Glomerular endothelial cell (primary cell): Measurements from ENCODE around the gene STIM1. TPM values are rescaled to one million over a fixed set of nuclear protein-coding genes. Genes with fewer than 3 reads are reported as not detected.

ENCODE experiments used
- DNase-seq: peaks from one replicate; pipeline ENCODE4 v3.0.0-alpha.2; 2011; ENCODE audit warnings: low read depth, low spot score; ENCODE audit errors: extremely low read depth
- total RNA-seq: library from RNA; depleted of rRNA; stranded (reverse); fragments of >200 nt; gene quantifications from 2 replicates; pipeline ENCODE4 v1.2.3, GENCODE V29; 2015

The STIM1 gene
- total RNA-seq, 1 donor from 2014 or later: 34.1 TPM

DNA sequence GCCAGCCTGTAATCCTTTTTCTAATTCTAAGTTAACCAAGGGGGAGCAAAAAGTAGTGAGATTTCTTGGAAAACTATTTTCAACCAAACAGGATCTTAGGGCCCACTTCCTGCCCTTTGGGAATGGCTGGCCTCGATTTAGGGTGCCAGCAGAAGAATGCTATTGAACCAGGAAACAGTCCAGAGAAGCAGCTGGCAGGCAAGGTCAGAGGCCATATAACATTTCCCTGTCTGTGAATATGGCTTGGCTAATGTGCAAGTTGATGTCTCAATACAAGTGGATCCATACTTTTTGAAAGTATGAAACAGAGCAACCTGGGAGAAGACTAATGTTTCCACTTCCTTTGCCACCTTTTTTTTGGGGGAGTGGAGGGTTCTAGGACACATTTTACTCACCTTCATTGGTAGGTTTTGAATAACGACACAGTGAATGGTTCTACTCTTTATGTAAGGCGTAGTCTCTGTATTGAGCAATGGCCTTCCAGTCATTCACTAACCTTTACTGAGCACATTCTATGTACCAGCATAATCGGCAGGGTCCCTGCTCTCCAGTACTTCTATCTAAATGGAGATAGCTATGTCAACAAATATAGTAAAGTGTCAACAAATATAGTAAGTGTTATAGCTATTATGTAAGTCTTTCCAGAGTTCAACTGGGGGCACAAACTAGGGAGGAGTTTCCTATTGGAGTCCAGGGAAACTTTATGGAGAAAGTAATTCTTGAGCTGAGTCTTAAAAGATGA, 204.9 kb downstream of the STIM1 start:
- no peak for DNase-seq

DNA sequence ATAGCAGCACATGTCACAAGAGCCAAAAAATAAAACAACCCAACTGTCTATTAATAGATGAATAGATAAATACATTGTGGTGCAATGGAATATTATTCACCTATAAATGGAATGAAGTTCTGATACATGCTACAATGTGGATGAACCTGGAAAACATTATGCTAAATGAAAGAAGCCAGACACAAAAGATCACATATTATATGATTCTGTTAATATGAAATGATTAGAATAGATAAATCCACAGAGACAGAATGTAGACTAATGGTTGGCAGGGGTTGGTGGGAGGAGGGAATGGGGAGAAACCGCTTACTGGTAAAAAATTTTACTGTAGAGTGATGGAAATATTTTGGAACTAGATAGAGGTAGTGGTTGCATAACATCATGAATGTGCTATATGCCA, 206.2 kb downstream of the STIM1 start:
- DNase-seq: no peak

DNA sequence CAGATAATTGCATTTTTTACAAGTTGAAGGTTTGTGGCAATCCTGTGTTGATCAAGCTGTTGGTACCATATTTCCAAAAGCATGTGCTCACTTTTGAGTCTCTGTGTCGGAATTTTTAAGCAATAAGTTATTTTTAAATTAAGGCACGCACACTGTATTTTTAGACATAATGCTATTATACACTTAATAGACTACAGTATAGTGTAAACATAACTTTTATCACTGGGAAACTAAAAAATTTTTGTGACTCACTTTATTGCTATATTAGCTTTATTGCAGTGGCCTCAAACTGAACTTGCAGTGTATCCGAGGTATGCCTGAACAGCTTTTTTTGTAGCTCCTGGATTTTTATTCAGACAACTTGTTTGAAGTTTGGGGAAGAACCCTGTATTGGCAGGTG, 207.9 kb downstream of the STIM1 start:
- DNase-seq: no peak

DNA sequence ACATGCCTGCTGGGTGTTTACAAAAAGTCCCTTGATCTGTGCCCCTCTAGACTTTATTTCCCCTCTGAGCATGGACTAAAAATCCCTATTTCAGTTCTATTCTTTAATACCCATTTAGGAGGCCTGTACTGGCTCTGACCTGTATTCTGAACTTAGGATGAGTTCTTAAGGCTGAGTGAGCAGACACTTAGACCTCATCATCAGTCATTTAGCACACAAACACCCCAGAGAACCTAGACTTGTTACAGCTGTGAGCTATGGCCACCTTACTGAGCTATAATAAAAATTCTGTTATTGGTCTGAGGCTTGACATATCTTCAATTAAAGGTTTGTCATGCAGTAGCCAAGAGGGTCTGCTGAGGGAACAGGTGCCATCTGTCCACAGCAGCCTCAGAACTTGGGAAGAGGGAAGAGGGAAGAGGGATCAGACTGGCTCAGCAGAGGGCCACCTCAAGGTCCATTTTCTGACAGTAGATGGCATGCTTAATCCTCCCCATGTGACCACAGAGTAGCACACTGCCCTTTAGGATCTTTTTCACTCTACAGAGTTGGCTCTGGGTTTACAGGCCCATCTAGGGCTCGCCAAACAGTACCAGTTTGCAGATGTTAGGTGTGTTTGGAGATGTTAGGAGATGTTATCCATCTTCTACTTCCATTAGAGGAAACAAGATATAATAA, 209.0 kb downstream of the STIM1 start:
- no peak for DNase-seq

DNA sequence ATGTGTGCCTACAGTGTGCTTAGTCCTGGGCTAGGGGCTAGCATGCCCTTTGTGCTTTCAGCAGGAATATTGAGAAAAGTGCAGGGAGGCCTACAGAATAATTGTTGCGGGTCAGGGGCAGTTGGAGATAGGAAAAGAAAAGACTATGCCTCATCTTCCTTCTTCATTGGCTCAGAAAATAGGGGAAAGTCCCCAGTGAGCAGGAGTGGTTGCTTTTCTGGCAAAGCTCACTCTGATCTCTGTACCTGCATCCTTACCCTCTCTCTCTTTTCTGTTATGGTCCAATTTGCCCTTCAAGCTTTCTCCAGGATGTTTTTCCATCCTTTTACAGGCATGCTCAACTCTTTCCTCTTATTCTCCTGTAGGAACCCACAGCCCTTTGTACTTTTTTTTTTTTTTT, 209.6 kb downstream of the STIM1 start:
- DNase-seq: no peak

DNA sequence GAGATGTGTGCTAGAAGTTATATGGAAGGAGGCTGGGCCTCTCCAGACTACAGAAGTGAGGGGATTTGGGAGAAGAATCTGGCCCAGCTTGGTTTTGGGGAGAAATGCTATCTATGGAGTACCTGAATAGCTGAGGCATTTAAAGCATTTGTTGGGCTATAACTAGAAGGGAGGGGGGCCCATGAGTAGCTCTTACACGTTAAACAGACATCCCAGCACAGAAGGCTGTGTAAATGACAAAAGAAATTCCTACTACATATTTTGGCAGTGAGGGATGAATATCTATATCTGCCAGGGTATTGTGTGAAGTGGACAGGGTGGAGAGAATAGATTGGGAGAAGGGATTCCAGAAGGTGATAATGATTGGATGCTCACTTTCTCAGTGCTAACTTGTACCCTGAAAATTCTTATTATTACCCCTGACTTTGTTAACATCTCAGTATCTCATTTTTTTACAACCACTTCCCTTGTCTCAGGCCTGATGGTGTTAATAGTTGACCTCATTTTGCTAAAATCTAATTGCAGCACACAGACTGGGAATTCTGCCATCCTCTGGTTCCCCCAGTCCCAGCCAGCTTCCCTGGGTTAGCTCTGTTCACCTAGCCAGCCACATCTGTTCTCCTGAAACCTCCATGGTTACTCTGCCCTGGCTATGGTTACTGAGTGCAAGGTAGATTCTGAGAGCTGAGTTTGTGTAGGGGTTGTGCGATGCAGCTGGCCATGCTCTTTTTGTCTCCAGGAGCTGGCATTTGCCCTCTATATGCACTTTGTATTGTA, 210.3 kb downstream of the STIM1 start:
- DNase-seq: no peak

DNA sequence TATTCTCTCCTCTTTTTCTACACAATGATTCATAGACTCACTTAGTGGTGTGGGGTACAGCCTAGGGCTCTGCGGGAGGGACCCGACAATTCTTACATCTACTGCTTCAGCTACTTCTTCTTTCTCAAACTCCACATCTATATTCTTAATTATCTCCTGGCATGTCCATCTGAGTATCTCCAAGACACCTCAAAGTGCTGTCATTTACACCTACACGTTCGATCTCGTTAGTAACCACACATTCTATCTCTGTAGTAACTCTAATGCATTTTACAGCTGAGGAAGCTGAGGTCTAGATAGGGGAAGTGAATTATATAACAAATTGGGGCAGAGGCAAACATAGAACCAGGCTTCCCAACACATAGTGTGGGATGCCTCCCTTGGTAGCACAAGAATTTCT, 211.4 kb downstream of the STIM1 start:
- no peak for DNase-seq

DNA sequence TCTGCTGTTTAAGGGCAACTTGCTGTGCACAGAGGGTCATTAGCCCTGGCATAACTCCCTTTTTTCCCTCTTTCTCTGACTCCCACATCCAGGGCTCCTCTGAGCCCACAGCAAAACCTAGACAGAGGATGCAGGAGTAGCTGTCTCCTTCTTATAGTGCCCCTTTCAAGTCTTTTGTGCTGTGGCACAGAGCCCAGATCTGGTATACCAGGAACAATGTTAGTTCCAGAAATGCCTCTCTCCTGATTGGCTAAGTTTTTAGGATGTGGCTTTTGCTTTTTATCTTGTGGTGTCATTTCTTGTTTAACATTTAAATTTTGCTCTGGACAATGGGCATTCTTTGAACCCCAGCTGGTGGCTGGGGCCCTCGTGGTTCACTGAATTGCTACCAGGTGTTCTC, 213.5 kb downstream of the STIM1 start:
- DNase-seq: no peak

DNA sequence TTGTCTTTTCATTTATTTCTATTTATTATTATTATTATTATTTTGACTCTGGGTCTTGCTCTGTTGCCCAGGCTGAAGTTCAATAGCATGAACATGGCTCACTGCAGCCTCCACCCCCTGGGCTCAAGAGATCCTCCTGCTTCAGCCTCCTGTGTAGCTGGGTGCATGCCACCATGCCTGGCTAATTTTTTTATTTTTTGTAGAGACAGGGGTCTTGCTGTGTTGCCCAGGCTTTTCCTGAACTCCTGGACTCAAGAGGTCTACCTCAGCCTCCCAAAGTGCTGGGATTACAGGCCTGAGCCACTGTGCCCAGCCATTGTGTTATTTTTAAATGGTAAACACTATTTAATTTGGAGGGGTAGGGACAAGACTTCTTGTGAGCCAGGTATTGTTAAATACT, 215.9 kb downstream of the STIM1 start:
- DNase-seq: no peak

DNA sequence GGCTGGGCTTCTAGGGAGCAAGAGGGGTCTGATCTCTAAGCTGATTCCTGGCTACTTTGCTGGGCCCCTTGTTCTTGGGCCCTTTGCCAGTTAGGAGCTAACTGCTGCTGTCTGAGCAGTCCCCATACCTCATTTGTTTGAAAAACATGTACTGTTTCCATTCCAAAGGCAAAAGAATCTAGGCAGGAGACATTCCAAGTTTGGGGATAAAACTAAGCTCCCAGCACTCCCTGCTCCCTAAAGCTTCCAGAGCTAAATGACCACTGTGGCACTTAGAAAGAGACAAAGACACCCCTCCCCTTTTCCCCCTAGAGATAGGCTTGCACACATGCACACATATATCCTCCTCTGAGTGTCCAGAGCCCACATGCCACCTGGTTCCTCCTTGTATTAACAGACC, 216.4 kb downstream of the STIM1 start:
- no peak for DNase-seq

DNA sequence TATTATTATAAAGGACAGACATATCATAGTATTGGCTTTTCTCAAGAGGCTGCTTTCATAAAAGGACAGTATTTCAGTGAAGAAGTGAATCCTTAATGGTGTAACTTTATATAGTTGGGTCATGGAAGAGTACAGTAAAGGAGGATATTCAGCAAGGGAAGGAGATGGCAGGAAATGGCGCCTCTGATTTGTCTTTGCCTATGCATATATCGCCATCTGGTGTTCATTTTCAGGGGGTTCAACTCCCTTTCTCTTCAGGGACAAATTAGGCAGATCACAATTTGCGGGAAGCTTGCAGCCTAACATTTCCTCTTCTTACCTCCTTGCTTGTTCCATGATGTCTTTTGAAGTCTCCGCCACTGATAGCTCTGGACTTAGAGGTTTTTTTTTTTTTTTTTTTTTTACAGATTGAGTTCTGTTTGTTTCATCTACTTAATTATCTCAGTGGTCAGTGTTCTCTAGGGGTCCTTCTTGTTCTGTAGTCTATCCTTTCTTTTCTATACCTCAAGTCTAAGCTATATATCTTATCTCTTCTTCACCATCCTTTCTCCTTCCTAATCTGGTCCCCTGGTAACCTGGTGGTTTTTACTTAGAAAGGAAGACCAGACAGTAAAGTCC, 217.3 kb downstream of the STIM1 start:
- peak; percentile 57 for DNase-seq

DNA sequence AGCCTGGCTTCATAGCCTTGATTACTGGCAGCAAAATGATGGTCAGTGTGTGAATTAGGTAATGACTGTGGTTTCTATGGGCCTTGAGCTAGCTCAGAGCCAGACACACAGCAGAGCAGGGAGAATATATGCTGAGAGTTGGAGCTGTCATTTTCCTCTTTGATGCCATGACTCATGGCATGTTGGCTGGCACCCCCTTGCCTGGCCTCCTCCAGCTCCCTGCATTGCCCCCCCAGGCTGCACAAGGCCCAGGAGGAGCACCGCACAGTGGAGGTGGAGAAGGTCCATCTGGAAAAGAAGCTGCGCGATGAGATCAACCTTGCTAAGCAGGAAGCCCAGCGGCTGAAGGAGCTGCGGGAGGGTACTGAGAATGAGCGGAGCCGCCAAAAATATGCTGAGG, 218.8 kb downstream of the STIM1 start:
- DNase-seq: no peak

DNA sequence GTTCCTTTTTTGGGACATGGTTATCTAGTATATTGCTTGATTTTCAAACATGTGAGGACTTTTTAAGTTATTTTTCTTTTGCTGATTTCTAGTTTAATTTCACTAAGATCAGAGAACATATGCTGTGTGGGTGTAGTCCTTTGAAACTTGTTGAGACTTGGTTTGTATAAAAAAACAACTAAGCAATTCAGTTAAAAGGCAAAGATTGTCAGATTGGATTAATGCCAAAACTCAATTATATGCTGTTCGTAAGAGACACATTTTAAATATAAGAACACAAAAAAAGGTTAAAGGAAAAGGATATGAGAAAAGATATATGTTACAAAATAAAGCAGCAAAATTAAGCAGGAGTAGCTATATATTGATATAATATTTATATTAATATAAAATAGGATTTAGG, 221.3 kb downstream of the STIM1 start:
- DNase-seq: no peak

DNA sequence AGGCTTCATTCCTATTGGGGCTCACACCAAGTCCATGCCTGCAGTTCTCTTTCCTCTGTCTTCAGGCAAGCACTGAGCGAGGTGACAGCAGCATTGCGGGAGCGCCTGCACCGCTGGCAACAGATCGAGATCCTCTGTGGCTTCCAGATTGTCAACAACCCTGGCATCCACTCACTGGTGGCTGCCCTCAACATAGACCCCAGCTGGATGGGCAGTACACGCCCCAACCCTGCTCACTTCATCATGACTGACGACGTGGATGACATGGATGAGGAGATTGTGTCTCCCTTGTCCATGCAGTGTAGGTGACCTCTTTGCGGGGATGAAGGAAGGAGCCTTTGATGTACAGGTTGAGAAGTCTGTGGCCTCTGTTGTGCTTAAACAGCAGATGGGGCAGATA, 227.7 kb downstream of the STIM1 start:
- DNase-seq: no peak

DNA sequence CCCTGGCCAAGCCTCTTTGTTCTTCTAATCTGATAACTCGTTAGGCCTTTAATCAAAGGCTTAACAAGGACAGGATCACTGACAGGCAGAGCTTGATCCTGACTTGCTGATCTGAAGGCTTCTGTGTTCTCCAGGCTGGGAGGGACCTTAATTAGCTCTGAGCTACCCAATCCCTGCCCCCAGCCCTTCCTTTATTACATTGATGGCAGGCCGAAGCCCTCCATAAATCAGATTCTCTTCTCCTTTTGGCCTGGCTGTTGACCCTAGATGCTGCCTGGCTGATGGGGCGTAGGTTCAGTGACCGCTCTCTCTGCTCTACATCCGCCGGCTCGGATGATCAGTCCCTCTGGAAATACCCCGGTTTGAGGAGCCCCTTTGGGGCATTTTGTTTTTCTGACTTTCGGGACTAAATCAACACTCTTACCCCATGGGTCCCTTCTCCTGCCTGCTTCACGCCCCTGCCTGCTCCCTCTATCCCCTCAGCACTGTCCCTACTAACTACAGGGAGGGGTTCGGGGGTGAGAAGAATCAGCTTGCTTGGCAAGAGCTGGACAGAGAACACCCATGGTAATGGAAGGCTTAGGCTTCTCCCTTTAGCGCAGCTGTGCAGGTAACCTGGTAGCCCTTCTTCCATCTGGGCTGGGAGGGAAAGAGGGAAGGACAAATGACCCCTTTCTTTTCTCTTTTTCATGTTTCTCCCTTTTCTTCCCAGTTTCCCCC, 229.1 kb downstream of the STIM1 start:
- no peak for DNase-seq

DNA sequence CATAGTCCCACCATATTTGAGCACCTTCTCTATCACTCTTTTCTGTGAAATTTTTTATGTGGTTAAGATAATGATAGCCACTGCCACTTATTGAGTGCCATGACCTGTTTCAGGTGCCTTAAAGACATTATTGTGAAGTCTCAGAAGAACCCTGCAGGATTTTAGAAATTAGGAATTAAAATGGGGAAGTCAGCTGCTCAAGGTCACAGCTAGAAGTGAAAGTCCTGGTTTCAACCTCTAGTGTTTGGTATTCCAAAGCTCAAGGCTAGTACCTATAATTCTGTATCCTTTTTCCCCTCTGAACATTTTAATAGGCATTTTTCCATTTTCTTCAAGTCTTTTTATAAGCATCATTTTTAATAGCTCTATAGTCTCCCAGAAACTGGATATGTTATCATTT, 230.1 kb downstream of the STIM1 start:
- DNase-seq: no peak

DNA sequence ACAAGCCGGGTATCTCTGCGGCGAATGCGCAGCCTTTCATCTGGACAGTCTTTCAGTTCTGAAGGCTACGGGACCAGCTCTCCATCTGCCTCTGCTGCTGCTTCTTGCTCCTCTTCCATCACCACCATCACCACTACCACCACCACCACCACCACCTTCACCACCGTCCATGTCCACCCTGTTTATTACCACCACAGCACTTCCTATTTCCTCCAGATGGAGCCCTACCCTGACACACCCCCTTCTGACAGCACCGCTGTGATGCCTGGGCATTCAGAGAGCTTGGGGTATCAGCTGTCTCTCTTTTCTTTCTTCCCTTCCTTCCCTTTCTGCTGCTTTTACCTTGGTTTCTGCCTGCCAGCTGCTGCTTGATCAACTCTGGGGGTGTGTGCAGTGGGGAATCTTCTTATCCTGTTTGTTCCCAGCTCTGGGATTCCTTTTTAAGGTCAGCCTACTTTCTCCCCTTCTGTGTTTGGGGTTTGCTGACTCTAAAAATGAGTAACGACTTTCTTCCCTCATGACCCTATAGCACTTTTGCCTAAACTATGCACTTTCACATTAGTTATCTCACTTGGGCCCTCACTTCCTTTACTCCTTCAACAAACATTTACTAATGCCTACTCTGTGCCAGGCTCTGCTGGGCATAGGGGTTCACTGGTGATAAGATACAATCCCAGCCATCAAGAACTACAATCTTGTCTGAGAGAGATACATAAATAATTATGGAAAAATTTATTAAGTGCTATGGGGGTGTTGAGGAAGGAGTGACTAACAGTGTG, 231.3 kb downstream of the STIM1 start:
- DNase-seq: no peak

DNA sequence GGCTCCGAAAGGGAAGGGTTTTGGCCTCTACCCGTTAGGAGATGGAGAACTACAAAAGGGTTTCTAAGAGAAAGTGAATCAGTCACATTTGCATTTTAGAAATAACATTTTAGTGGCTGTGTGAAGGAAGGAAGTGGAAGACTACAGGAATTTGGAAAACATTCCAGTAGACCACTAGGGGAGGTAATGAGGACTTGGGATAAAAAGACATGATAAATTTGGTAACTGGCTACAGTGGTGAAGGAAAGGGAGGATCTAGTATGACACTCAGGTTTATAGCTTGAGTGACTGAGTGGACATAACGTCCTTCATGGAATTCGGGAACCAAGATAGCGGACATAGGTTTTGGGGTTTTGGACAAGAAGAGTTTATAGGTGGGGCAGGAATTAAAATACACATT, 232.1 kb downstream of the STIM1 start:
- DNase-seq: no peak

DNA sequence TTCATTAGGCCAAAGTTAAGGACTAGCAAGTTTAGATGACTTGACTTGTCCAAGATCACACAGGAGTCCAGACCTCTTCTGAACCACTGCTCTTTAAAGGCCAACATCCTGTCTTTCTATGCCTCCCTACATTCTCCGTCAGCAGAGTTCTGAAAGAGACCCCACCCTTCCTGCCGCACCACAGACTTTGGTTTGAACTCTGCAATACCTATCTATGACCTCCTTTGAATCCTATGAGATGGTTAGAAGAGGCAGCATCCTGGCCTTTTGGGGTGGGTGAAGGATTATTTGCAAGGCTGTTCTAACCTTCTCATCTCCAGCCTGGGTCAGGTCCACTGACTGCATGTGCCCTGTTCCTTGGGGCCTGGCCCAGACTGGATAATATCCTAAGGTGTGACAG, 234.8 kb downstream of the STIM1 start:
- no peak for DNase-seq

DNA sequence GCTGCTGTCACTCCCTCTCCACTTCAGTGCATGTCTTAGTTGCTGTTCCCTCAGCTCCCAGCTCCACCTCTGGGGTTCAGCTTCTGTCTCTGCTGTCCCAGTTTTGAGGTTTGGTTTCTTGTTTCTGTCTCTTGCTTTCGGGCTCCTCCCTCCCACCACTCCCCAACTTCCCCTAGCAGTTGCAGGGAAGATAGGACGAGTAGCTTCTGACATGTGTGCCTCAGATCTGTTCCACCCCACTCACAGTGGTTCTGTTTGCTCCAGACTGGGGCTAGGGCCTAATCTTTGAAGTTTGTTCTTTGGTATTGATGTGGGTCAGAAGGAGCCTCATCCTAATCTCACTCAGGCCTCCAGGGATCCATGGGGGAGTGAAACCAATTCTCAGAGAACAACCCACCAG, 236.6 kb downstream of the STIM1 start:
- no peak for DNase-seq
